ENCODE data around the gene SURF1. TPM values are rescaled to one million over a fixed set of nuclear protein-coding genes. Genes with fewer than 3 reads are reported as not detected.

The SURF1 gene
- total and polyA plus RNA-seq, 2 experiments from 2014 or later: 32.9 to 88.3 TPM

DNA sequence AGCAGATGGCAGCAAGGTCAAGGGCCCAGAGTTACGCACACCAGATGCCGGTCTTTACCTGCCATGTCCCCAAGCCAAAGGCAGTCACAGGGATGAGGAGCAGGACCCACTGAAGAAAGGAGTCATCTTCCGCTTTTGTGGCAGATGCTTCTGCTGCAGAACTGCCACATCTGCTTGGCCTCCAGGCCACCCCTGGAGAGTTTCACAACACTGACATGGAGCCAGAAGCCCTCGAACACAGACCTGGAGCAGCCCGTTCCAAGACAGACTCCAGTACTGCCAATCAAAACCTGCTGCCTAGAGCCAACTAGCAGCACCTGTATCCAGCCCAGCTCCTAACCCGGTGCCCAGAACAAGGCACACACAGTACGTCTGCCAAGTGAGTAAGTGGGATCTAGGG is 1.5 kb downstream of the SURF1 start:
- Histone ChIP-seq H3K4me3 (no peak overlapping the region), H3K4me1 (ENCODE audit: low read depth) (peaks cover 12% of the 10 kb centered on the region), H3K36me3 (peaks cover 37% of the 10 kb centered on the region), H3K27ac (no peak overlapping the region), H3K9me3 (ENCODE audit: low read depth) (no peaks in the 10 kb centered on the region), H3K27me3 (no peaks in the 10 kb centered on the region)
- no peak for DNase-seq (ENCODE audit: low read depth in 1 of 2, low spot score in 1 of 2)
- TF ChIP-seq, protein P1, sequence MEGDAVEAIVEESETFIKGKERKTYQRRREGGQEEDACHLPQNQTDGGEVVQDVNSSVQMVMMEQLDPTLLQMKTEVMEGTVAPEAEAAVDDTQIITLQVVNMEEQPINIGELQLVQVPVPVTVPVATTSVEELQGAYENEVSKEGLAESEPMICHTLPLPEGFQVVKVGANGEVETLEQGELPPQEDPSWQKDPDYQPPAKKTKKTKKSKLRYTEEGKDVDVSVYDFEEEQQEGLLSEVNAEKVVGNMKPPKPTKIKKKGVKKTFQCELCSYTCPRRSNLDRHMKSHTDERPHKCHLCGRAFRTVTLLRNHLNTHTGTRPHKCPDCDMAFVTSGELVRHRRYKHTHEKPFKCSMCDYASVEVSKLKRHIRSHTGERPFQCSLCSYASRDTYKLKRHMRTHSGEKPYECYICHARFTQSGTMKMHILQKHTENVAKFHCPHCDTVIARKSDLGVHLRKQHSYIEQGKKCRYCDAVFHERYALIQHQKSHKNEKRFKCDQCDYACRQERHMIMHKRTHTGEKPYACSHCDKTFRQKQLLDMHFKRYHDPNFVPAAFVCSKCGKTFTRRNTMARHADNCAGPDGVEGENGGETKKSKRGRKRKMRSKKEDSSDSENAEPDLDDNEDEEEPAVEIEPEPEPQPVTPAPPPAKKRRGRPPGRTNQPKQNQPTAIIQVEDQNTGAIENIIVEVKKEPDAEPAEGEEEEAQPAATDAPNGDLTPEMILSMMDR (IDR thresholded peaks at IDR 0.05; ENCODE audit: low read depth, low read length): no peak

DNA sequence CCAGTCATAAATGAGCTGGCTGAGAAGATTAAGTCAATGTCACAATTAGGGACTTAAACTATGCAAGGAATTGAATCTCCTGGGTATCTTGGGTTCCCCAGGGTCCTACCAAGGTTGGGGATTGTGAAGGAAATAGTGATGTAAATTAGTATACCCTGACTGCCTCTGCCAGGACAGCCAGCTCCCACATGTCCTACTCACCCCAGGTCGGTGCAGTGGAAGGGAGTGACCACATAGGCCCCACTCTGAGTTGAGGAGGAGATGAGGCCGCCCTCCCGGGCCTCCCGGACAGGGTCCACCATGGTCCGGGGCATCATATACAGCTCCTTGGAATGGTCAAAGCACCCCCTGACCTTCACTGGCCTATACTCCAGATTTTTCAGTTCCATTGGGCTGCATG is 2.7 kb downstream of the SURF1 start:
- H3K27me3 ChIP-seq: no peaks in the 10 kb centered on the region
- TF ChIP-seq, protein P1 (IDR thresholded peaks at IDR 0.05; ENCODE audit: low read depth, low read length): no peak
- peaks cover 12% of the 10 kb centered on the region for H3K4me1 ChIP-seq (ENCODE audit: low read depth)
- no peak for DNase-seq (ENCODE audit: low read depth in 1 of 2, low spot score in 1 of 2)
- no peaks in the 10 kb centered on the region for H3K9me3 ChIP-seq (ENCODE audit: low read depth)
- peaks cover 44% of the 10 kb centered on the region for H3K36me3 ChIP-seq
- H3K4me3 ChIP-seq: no peak overlapping the region
- no peak overlapping the region for H3K27ac ChIP-seq

DNA sequence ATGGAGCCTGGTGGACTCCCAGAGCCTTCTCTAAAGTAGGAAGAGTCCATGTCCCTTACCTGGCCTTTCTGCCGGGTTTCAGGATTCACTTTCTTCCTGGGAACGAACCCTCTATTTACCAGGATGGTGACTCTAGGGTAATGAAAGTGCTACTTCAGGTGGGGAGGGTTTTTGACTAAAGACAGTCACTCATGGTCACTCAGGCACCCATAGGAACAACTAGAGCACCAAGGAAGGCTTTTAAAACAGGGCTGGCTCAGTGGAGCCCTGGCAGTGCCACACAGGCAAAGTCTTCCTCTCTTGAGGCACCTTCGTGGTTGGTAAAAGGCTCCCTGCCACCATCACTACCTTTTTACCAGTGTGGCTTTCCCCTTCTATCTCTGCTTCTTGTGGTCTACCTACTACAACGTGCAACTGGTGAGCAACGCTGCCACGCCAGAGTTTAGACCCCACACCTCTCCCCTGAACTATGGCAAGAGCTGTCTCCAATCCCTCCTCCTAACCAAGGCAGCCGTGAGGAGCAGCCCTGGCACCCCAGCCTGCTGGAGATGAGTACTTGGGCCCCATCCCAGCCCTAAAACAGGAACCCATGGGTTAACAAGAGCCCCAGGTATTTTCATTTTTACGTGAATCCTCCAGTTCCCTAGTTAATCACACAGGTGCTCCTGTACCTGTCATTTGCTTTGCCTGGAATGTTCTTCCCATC is 3.5 kb downstream of the SURF1 start:
- TF ChIP-seq, protein P1 (IDR thresholded peaks at IDR 0.05; ENCODE audit: low read depth, low read length): no peak
- no peak overlapping the region for H3K4me3 ChIP-seq
- peaks cover 12% of the 10 kb centered on the region for H3K4me1 ChIP-seq (ENCODE audit: low read depth)
- H3K36me3 ChIP-seq: peaks cover 44% of the 10 kb centered on the region
- H3K27me3 ChIP-seq: no peaks in the 10 kb centered on the region
- H3K27ac ChIP-seq: peak overlapping the region; percentile 42
- DNase-seq (ENCODE audit: low read depth in 1 of 2, low spot score in 1 of 2): no peak
- no peaks in the 10 kb centered on the region for H3K9me3 ChIP-seq (ENCODE audit: low read depth)

DNA sequence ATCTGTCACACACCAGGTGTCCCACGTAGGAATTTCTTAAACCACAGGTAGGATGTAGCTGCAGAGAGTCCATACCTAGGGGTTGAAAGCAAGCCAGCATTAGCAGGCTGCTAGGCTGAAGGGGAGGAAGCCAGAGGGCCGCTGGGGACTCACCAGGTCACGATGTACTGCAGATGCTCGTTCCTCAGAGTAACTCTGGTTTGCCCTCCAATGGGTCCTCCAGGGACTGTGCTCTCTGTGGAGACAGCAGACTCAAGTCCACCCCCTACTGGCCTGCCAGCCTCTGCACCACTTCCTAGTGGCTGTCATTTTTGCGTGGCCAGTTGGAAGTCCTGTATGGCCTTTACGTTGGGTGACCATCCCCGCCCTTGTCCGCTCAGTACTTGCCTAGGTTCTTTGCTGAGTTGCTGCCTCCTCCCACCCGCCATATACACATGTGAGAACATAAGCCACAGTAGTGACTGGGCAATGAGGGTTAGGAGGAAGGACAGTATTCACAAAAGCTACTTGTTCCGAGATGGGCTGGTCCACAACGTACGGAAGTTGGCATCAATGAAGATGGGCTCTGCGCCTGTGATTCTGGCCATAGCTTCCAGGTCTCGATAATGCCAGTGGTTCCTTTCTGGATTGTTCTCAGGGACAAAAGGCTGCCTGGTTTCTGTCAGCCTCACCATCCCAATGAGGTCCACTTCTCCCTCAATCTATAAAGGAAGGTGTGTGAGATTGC is 4.2 kb downstream of the SURF1 start:
- H3K4me1 ChIP-seq (ENCODE audit: low read depth): peaks cover 10% of the 10 kb centered on the region
- no peak overlapping the region for H3K4me3 ChIP-seq
- TF ChIP-seq, protein P1 (IDR thresholded peaks at IDR 0.05; ENCODE audit: low read depth, low read length): peak; percentile 69
- peaks cover 44% of the 10 kb centered on the region for H3K36me3 ChIP-seq
- peak; percentile 69 for DNase-seq (ENCODE audit: low read depth in 1 of 2, low spot score in 1 of 2)
- no peaks in the 10 kb centered on the region for H3K9me3 ChIP-seq (ENCODE audit: low read depth)
- peak overlapping the region; percentile 42 for H3K27ac ChIP-seq
- no peaks in the 10 kb centered on the region for H3K27me3 ChIP-seq

DNA sequence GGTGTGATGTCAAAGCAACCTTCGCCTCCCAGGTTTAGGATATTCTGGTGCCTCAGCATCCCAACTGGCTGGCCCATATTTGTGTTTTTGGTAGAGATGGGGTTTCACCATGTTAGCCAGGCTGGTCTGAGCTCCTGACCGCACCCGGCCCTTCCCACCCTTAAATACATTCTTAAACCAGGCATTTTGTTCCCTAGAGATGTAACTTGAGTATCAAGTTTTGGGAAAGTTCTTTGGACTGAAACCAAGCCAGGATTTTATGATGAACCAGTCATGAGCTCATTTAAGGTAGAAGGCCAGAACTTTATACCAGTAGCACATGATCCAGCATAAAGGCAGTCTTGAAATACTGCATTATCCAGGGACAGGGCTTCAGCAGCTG is 4.8 kb downstream of the SURF1 start:
- TF ChIP-seq, protein P1 (IDR thresholded peaks at IDR 0.05; ENCODE audit: low read depth, low read length): no peak
- no peaks in the 10 kb centered on the region for H3K27me3 ChIP-seq
- no peak for DNase-seq (ENCODE audit: low read depth in 1 of 2, low spot score in 1 of 2)
- H3K4me3 ChIP-seq: no peak overlapping the region
- peaks cover 8% of the 10 kb centered on the region for H3K4me1 ChIP-seq (ENCODE audit: low read depth)
- H3K9me3 ChIP-seq (ENCODE audit: low read depth): no peaks in the 10 kb centered on the region
- H3K36me3 ChIP-seq: peaks cover 44% of the 10 kb centered on the region
- peak overlapping the region; percentile 42 for H3K27ac ChIP-seq

Data from cardiac muscle cell (in vitro differentiated cells and primary cell).